ENCODE measurements around the gene C10orf71. TPM values are rescaled to one million over a fixed set of nuclear protein-coding genes. Genes with fewer than 3 reads are reported as not detected.

The C10orf71 gene
- total RNA-seq, 2 donors from 2014 or later = 0.82 TPM; not detected in 1

DNA sequence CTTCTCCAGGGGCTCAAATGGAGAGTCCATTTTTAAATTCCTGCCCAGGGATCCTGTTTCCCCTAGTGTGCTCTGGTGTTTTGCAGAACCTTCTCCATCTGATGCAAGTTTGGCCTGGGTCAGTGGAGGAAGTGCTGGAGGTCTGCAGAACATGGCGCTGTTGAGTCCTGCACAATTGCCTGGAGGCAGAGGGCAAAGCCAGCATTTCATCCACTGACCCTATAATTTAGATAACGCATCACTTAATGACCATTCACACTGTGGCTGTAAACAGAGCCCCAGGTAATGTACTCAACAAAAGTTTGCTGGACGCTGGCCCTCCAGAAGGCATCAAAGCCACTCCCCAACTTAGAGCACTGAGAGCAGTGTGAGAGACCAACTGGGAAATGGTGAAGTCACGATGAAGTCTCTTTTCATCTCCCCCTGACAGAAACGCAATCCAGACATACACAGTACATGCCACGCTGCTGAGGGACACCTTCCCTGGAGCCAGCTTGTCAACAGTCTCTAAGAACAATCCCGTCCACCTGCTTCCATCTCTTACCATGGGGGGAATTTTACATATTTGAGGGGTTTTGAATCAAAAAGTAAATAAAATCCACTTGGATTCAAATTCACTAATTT lies 13.4 kb downstream of the C10orf71 start:
- peaks cover 1% of the 10 kb centered on the region for H3K27me3 ChIP-seq (replicated peaks; ENCODE audit: insufficient read depth)
- no peaks in the 10 kb centered on the region for H3K4me1 ChIP-seq (replicated peaks)
- DNase-seq (ENCODE audit: low spot score) = no peak
- no peak overlapping the region for H3K27ac ChIP-seq
- TF ChIP-seq POLR2AphosphoS5 (IDR thresholded peaks at IDR 0.05) = no peak
- TF ChIP-seq, protein P1, sequence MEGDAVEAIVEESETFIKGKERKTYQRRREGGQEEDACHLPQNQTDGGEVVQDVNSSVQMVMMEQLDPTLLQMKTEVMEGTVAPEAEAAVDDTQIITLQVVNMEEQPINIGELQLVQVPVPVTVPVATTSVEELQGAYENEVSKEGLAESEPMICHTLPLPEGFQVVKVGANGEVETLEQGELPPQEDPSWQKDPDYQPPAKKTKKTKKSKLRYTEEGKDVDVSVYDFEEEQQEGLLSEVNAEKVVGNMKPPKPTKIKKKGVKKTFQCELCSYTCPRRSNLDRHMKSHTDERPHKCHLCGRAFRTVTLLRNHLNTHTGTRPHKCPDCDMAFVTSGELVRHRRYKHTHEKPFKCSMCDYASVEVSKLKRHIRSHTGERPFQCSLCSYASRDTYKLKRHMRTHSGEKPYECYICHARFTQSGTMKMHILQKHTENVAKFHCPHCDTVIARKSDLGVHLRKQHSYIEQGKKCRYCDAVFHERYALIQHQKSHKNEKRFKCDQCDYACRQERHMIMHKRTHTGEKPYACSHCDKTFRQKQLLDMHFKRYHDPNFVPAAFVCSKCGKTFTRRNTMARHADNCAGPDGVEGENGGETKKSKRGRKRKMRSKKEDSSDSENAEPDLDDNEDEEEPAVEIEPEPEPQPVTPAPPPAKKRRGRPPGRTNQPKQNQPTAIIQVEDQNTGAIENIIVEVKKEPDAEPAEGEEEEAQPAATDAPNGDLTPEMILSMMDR (IDR thresholded peaks at IDR 0.05) = no peak
- no peak for TF ChIP-seq POLR2A (IDR thresholded peaks at IDR 0.05)
- H3K36me3 ChIP-seq = no peaks in the 10 kb centered on the region
- WGBS = 50% methylated on average over 7 of the region's 7 CpGs
- no peaks in the 10 kb centered on the region for H3K9me3 ChIP-seq
- intact Hi-C loops (cut with DNase I) = no loop called here
- no peak overlapping the region for H3K4me3 ChIP-seq

DNA sequence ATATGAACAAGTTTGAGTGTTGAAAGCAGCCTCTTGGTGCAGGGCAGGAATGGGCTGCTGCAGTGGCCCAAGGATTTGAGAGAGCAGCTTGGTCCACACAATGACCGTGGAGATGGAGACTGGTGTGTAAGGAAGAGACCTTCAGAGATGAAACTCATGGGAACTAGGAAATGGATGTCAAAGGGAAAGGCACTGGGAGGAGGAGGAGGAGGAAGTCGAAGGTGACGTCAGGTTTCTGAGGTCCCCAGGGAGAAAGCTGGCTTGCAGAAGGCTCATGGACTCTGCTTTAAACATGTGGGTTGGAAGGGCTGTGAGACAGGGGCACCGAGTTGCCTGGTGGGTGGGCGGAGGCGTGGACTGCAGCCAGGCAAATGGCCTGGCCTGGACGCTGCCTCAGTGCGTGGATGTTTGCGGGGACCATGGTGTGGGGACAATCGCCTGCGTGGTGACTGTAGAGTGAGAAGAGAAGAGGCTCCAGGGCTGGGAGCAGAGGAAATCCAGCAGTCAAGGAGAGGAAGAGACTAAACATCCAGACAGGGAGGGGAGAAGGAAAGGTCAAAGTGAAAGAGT lies 14.6 kb downstream of the C10orf71 start:
- Histone ChIP-seq H3K4me1 (replicated peaks) (no peaks in the 10 kb centered on the region), H3K9me3 (no peaks in the 10 kb centered on the region), H3K36me3 (no peaks in the 10 kb centered on the region), H3K4me3 (no peak overlapping the region), H3K27me3 (replicated peaks; ENCODE audit: insufficient read depth) (peaks cover 1% of the 10 kb centered on the region), H3K27ac (no peak overlapping the region)
- DNase-seq (ENCODE audit: low spot score) = no peak
- TF ChIP-seq, protein P1 (IDR thresholded peaks at IDR 0.05) = no peak
- 84% methylated on average over 11 of the region's 11 CpGs for whole genome bisulfite sequencing
- intact Hi-C loops (cut with DNase I) = no loop called here

DNA sequence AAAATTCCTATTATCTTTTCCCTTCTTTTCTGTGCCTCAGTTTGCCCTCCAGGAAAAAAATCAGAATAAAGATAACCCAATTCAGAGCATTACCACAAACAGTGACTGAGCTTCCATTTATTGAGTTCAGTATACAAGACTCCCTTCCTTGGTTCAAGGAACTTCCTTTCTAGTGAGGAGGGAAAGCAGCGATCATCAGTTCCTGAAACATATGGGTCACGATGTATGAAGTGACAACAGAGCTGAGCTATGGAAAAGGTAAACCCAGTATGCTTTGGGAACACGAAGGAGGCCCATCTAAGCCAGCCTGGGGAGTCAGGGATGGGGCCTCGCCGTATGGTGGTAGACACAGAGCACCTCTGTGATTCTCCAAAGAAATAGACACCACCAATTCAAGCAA lies 15.8 kb downstream of the C10orf71 start:
- DNase-seq (ENCODE audit: low spot score) = no peak
- Histone ChIP-seq H3K4me1 (replicated peaks) (no peaks in the 10 kb centered on the region), H3K27ac (no peak overlapping the region), H3K9me3 (no peaks in the 10 kb centered on the region), H3K36me3 (no peaks in the 10 kb centered on the region), H3K27me3 (replicated peaks; ENCODE audit: insufficient read depth) (no peaks in the 10 kb centered on the region), H3K4me3 (no peak overlapping the region)
- intact Hi-C loops (cut with DNase I) = no loop called here
- TF ChIP-seq POLR2A (IDR thresholded peaks at IDR 0.05) (no peak), POLR2AphosphoS5 (IDR thresholded peaks at IDR 0.05) (no peak)
- TF ChIP-seq, protein P1 (IDR thresholded peaks at IDR 0.05) = no peak
- WGBS = 89% methylated on average over 5 of the region's 5 CpGs

DNA sequence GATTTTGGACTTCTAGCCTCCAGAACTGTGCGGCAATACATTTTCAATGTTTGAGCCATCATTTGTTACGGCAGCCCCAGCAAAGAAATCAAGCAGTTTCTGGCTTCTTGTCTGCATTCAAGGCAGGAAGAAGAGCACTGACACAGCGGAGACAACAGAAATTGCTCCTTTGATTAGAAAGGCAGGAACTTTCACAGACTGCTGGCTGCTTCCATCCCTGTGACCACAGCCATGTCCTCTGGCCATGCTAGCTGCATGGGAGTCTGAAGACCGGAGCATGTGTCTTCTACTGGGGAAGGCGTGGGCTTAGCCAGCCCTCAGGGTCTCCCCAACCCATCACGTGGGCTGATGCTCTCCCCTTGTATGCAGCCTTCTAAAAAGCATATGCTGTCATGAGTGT lies 19.1 kb downstream of the C10orf71 start:
- H3K9me3 ChIP-seq = no peaks in the 10 kb centered on the region
- 85% methylated on average over 6 of the region's 6 CpGs for WGBS
- TF ChIP-seq, protein P1 (IDR thresholded peaks at IDR 0.05) = no peak
- TF ChIP-seq POLR2AphosphoS5 (IDR thresholded peaks at IDR 0.05) (no peak), POLR2A (IDR thresholded peaks at IDR 0.05) (no peak)
- H3K27ac ChIP-seq = no peak overlapping the region
- no peak for DNase-seq (ENCODE audit: low spot score)
- no peaks in the 10 kb centered on the region for H3K4me1 ChIP-seq (replicated peaks)
- intact Hi-C loops (cut with DNase I) = no loop called here
- H3K36me3 ChIP-seq = no peaks in the 10 kb centered on the region
- H3K27me3 ChIP-seq (replicated peaks; ENCODE audit: insufficient read depth) = no peaks in the 10 kb centered on the region
- no peak overlapping the region for H3K4me3 ChIP-seq

DNA sequence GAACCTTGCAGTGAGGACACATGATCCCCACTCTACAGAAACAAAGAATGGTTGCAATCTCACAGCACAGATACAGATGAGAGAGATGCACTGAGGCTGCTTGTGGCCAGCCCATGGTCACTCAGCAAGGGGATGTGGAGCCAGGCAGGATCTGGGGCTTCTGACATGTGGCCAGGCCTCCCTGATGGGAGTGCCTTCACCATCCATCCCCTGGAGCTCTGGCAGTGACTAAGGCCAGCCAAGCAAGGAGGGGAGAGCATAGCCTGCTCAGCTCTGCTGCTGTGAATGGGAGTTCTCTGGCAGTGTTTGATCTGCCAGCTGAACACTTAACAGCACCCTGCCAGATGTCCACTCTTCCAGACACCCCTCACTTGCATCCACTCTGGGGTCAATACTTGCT lies 19.8 kb downstream of the C10orf71 start:
- Histone ChIP-seq H3K27me3 (replicated peaks; ENCODE audit: insufficient read depth) (no peaks in the 10 kb centered on the region), H3K27ac (no peak overlapping the region), H3K9me3 (no peaks in the 10 kb centered on the region), H3K4me3 (no peak overlapping the region), H3K36me3 (no peaks in the 10 kb centered on the region), H3K4me1 (replicated peaks) (no peaks in the 10 kb centered on the region)
- DNase-seq (ENCODE audit: low spot score) = no peak
- intact Hi-C loops (cut with DNase I) = no loop called here
- no peak for TF ChIP-seq POLR2AphosphoS5 (IDR thresholded peaks at IDR 0.05)
- no peak for TF ChIP-seq POLR2A (IDR thresholded peaks at IDR 0.05)
- TF ChIP-seq, protein P1 (IDR thresholded peaks at IDR 0.05) = no peak
